SKM-1 (cell line): ENCODE results near the gene DOCK9.

Experiments
- DNase-seq: peaks from one replicate; lab custom pipeline; 2025; ENCODE audit not compliant: unreplicated experiment; lab: John Stamatoyannopoulos, UW

Gene DOCK9

GRCh38 chr13:98890186-98890585, 87.7 kb downstream of the DOCK9 start:
- no peak for DNase-seq

GRCh38 chr13:98889419-98890085, 88.3 kb downstream of the DOCK9 start:
- no peak for DNase-seq

- no peak for DNase-seq
Measured at GRCh38 chr13:98888890-98889279, 89.0 kb downstream of the DOCK9 start.

- DNase-seq = no peak
Measured at GRCh38 chr13:98888222-98888889, 89.5 kb downstream of the DOCK9 start.

- no peak for DNase-seq
Measured at GRCh38 chr13:98886587-98887230, 91.2 kb downstream of the DOCK9 start.

GRCh38 chr13:98885600-98885999, 92.3 kb downstream of the DOCK9 start:
- DNase-seq = no peak

- DNase-seq = no peak
Measured at GRCh38 chr13:98883998-98884397, 93.9 kb downstream of the DOCK9 start.

- no peak for DNase-seq
Measured at GRCh38 chr13:98881390-98881789, 96.5 kb downstream of the DOCK9 start.

GRCh38 chr13:98880677-98881076, 97.2 kb downstream of the DOCK9 start:
- no peak for DNase-seq

- DNase-seq = no peak
Measured at GRCh38 chr13:98879957-98880356, 97.9 kb downstream of the DOCK9 start.

- DNase-seq = no peak
Measured at GRCh38 chr13:98879127-98879520, 98.7 kb downstream of the DOCK9 start.

- no peak for DNase-seq
Measured at GRCh38 chr13:98878486-98879126, 99.3 kb downstream of the DOCK9 start.

GRCh38 chr13:98877936-98878335, 99.9 kb downstream of the DOCK9 start:
- no peak for DNase-seq

GRCh38 chr13:98877466-98877865, 100.4 kb downstream of the DOCK9 start:
- DNase-seq = no peak

GRCh38 chr13:98875146-98875729, 102.6 kb downstream of the DOCK9 start:
- no peak for DNase-seq

GRCh38 chr13:98874029-98874397, 103.9 kb downstream of the DOCK9 start:
- no peak for DNase-seq

- no peak for DNase-seq
Measured at GRCh38 chr13:98873377-98874028, 104.4 kb downstream of the DOCK9 start.

- DNase-seq = no peak
Measured at GRCh38 chr13:98871727-98872126, 106.1 kb downstream of the DOCK9 start.

- DNase-seq = no peak
Measured at GRCh38 chr13:98869408-98870090, 108.3 kb downstream of the DOCK9 start.

- no peak for DNase-seq
Measured at GRCh38 chr13:98868932-98869331, 108.9 kb downstream of the DOCK9 start.
